ENCODE data around the gene SMIM11.

The SMIM11 gene

DNA sequence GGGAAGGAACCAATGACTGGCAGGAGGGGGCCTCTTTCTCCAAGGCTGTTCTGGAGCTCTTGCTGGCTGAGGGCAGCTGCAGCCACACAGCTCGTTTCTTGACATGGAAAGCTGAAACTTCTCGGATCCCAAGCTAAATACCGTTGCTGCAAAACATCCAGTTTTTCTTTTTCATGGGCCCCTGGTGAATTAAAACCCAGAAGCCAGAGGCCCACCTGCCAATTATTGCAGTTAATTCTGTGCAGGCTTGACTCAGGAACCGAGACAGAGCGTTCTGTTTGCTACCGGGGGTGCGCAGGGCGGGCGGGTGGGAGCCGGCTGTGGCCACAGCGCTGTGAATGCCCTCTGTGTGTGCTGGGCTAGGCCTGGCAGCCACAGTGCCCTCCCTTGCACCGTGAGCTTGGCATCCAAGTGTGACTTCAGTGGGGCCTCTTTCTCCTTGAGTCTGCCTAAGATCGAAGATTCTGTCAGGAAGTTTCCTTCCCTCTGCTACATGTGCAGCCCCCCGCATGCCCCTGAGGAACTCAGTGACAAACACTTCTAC, 31.4 kb upstream of the SMIM11 start:
- Histone ChIP-seq H3K9ac (ENCODE audit: low read length) (no peak overlapping the region), H3K4me2 (ENCODE audit: low read depth, low read length) (no peak overlapping the region), H3K9me2 (replicated peaks; ENCODE audit: insufficient read depth, low read length) (no peaks in the 10 kb centered on the region), H2AFZ (ENCODE audit: low read length) (no peak overlapping the region), H4K20me1 (ENCODE audit: insufficient read depth, low read length) (no peaks in the 10 kb centered on the region), H3K9me3 (replicated peaks; ENCODE audit: insufficient read depth, low read length) (no peaks in the 10 kb centered on the region), H3F3A (ENCODE audit: insufficient read depth, low read length) (no peaks in the 10 kb centered on the region), H3K4me3 (ENCODE audit: low read length) (no peak overlapping the region), H3K27me3 (replicated peaks; ENCODE audit: insufficient read depth, low read length) (no peaks in the 10 kb centered on the region), H3K4me1 (ENCODE audit: low read length) (no peaks in the 10 kb centered on the region), H3K79me2 (ENCODE audit: low read length) (no peaks in the 10 kb centered on the region), H3K36me3 (replicated peaks; ENCODE audit: insufficient read depth, low read length) (no peaks in the 10 kb centered on the region), H3K27ac (ENCODE audit: low read length) (no peak overlapping the region)
- TF ChIP-seq, protein P1, sequence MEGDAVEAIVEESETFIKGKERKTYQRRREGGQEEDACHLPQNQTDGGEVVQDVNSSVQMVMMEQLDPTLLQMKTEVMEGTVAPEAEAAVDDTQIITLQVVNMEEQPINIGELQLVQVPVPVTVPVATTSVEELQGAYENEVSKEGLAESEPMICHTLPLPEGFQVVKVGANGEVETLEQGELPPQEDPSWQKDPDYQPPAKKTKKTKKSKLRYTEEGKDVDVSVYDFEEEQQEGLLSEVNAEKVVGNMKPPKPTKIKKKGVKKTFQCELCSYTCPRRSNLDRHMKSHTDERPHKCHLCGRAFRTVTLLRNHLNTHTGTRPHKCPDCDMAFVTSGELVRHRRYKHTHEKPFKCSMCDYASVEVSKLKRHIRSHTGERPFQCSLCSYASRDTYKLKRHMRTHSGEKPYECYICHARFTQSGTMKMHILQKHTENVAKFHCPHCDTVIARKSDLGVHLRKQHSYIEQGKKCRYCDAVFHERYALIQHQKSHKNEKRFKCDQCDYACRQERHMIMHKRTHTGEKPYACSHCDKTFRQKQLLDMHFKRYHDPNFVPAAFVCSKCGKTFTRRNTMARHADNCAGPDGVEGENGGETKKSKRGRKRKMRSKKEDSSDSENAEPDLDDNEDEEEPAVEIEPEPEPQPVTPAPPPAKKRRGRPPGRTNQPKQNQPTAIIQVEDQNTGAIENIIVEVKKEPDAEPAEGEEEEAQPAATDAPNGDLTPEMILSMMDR (IDR thresholded peaks at IDR 0.05; ENCODE audit: low read length): no peak
- TF ChIP-seq EZH2phosphoT487 (IDR thresholded peaks at IDR 0.05; ENCODE audit: low read length): no peak
- TF ChIP-seq EZH2 (optimal IDR thresholded peaks at IDR 0.05; ENCODE audit: low read depth, low read length): no peak
- no peak for DNase-seq

DNA sequence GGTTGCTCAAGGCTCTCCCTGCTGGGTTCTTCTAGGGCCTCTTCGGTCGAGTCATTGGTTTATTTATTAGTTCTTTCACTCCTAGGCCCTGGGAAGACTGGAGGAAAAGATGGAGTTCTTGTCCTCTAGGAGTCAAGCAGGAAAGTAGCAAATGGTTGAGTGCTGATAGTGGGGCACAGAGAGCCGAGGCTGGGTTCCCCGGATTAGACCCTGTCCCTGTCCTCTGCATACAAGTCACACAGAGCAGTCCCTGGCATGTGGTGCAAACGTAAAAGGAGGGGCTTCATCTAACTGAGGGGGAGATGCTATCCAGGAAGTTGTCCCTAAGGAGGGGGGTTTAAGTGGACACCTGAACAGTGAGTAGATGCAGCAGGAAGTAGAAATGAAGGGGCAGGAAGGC, 30.7 kb upstream of the SMIM11 start:
- Histone ChIP-seq H3K9ac (ENCODE audit: low read length) (no peak overlapping the region), H4K20me1 (ENCODE audit: insufficient read depth, low read length) (no peaks in the 10 kb centered on the region), H3K9me3 (replicated peaks; ENCODE audit: insufficient read depth, low read length) (no peaks in the 10 kb centered on the region), H3K79me2 (ENCODE audit: low read length) (no peaks in the 10 kb centered on the region), H3K27me3 (replicated peaks; ENCODE audit: insufficient read depth, low read length) (no peaks in the 10 kb centered on the region), H3F3A (ENCODE audit: insufficient read depth, low read length) (no peaks in the 10 kb centered on the region), H3K4me1 (ENCODE audit: low read length) (no peaks in the 10 kb centered on the region), H3K9me2 (replicated peaks; ENCODE audit: insufficient read depth, low read length) (no peaks in the 10 kb centered on the region), H3K27ac (ENCODE audit: low read length) (no peak overlapping the region), H3K36me3 (replicated peaks; ENCODE audit: insufficient read depth, low read length) (no peaks in the 10 kb centered on the region), H2AFZ (ENCODE audit: low read length) (no peak overlapping the region), H3K4me2 (ENCODE audit: low read depth, low read length) (no peak overlapping the region), H3K4me3 (ENCODE audit: low read length) (no peak overlapping the region)
- no peak for DNase-seq
- TF ChIP-seq EZH2 (optimal IDR thresholded peaks at IDR 0.05; ENCODE audit: low read depth, low read length) (no peak), EZH2phosphoT487 (IDR thresholded peaks at IDR 0.05; ENCODE audit: low read length) (no peak)
- TF ChIP-seq, protein P1 (IDR thresholded peaks at IDR 0.05; ENCODE audit: low read length): no peak

DNA sequence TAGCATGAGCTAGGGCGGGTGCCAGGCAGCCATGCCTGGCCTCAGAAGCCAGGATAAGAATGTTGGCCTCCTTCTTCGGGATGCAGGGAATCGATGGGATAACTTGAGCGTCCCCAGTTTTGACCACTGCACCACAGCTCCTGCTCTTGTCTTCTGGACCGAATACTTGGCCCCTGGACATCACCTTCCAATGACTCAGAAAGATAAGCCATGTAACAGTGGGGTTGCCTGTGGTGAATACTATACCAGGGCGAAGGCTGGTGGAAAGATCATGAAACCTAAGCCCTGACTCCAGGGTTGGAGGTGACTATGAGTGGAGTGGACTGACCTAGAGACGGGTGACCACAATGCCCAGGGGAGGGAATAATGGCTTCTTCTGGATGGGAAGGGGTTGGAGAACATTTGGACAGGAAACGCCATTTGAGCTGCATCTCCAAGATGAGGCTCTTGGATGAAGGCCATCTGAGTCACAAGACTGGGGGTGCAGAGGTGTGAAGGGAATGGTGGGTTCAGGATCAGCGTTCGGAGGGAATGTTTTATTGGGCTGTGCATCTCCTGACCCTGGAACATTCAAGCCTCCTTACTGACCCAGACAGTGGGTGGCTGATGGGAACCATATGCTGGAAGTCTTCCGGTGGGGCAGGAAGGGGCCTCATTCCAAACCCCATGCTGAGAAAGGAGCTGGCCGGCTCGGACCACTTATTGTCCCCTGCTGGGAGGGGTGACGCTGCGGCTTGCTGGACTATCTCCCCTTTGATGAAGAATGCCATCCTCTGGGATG, 30.0 kb upstream of the SMIM11 start:
- no peaks in the 10 kb centered on the region for H4K20me1 ChIP-seq (ENCODE audit: insufficient read depth, low read length)

More for the DNA sequence above, 30.0 kb upstream of the SMIM11 start:
- H2AFZ ChIP-seq (ENCODE audit: low read length): no peak overlapping the region
- no peak overlapping the region for H3K9ac ChIP-seq (ENCODE audit: low read length)
- TF ChIP-seq, protein P1 (IDR thresholded peaks at IDR 0.05; ENCODE audit: low read length): no peak
- TF ChIP-seq EZH2phosphoT487 (IDR thresholded peaks at IDR 0.05; ENCODE audit: low read length) (no peak), EZH2 (optimal IDR thresholded peaks at IDR 0.05; ENCODE audit: low read depth, low read length) (no peak)
- no peaks in the 10 kb centered on the region for H3K9me3 ChIP-seq (replicated peaks; ENCODE audit: insufficient read depth, low read length)
- no peaks in the 10 kb centered on the region for H3K36me3 ChIP-seq (replicated peaks; ENCODE audit: insufficient read depth, low read length)
- no peaks in the 10 kb centered on the region for H3K27me3 ChIP-seq (replicated peaks; ENCODE audit: insufficient read depth, low read length)
- H3F3A ChIP-seq (ENCODE audit: insufficient read depth, low read length): no peaks in the 10 kb centered on the region
- H3K9me2 ChIP-seq (replicated peaks; ENCODE audit: insufficient read depth, low read length): no peaks in the 10 kb centered on the region
- no peak for DNase-seq
- no peak overlapping the region for H3K4me3 ChIP-seq (ENCODE audit: low read length)
- no peaks in the 10 kb centered on the region for H3K79me2 ChIP-seq (ENCODE audit: low read length)
- no peaks in the 10 kb centered on the region for H3K4me1 ChIP-seq (ENCODE audit: low read length)
- no peak overlapping the region for H3K4me2 ChIP-seq (ENCODE audit: low read depth, low read length)
- H3K27ac ChIP-seq (ENCODE audit: low read length): no peak overlapping the region
